GM12878 (cell line): ENCODE data around the gene CABP7. TPM values are rescaled to one million over a fixed set of nuclear protein-coding genes. Genes with fewer than 3 reads are reported as not detected.

Experiments used
- ATAC-seq: fragments of 200-7000 bp; cut with Tn5 transposase; 3 replicates; pipeline ENCODE4 v1.9.1; 2020; ENCODE audit warnings: mild to moderate bottlenecking, moderate library complexity
- BruUV-seq: library from RNA; stranded (reverse); fragments of 400-500 nt; replicated peaks from 2 replicates; lab custom pipeline; 2021; lab: Mats Ljungman, UMichigan
- CTCF ChIA-PET: fragments of 300-600 bp; sonication (Branson Sonifier 250); formaldehyde crosslinking; extraction: SDS; loops from one replicate; lab custom pipeline; 2021; ENCODE audit warnings: inconsistent platforms; lab: Yijun Ruan, JAX
- POLR2A ChIA-PET: fragments of 350-600 bp; formaldehyde crosslinking; extraction: SDS; loops from one replicate; lab custom pipeline; 2021; ENCODE audit warnings: inconsistent platforms; lab: Charles Lee
- RAD21 ChIA-PET: fragments of 300-600 bp; sonication (Branson Sonifier 250); formaldehyde crosslinking; loops from one replicate; lab custom pipeline; 2023; ENCODE audit warnings: antibody characterized with exemption; ENCODE audit not compliant: unreplicated experiment; lab: Charles Lee
- SMC1A ChIA-PET: fragments of 300-600 bp; sonication (Branson Sonifier 250); formaldehyde crosslinking; loops from one replicate; lab custom pipeline; 2023; ENCODE audit not compliant: unreplicated experiment, uncharacterized antibody; lab: Charles Lee
- DNase-seq: peaks from one replicate; pipeline ENCODE4 v3.0.0-alpha.2; 2011; ENCODE audit warnings: low read depth, low spot score
- FAIRE-seq: peaks from 3 replicates; lab custom pipeline; 2011; peaks lifted over from hg19 to GRCh38; lab: Jason Lieb, UNC
- H2AFZ ChIP-seq: 2 replicates; pipeline ENCODE4 v1.6.0; 2011; ENCODE audit warnings: low read depth, low read length, control low read depth; ENCODE audit not compliant: control insufficient read depth
- H3K27ac ChIP-seq: 2 replicates; pipeline ENCODE4 v1.5.1; 2011; ENCODE audit warnings: control low read depth; ENCODE audit not compliant: control insufficient read depth, insufficient read depth
- H3K27me3 ChIP-seq, 2 experiments: replicated peaks in 1 of 2; 2 replicates each; pipeline versions ENCODE4 v1.6.0 to v1.6.1; 2011; ENCODE audit warnings: low read length in 1 of 2; ENCODE audit not compliant: control insufficient read depth in 2 of 2, insufficient read depth in 2 of 2
- H3K36me3 ChIP-seq, 2 experiments: 2 replicates each; pipeline ENCODE4 v1.5.1; 2011; ENCODE audit warnings: low read length in 1 of 2; ENCODE audit not compliant: control insufficient read depth in 2 of 2, insufficient read depth in 2 of 2
- H3K4me1 ChIP-seq: 2 replicates; pipeline ENCODE4 v1.6.1; 2011; ENCODE audit warnings: mild to moderate bottlenecking, low read length, moderate library complexity, mixed read lengths; ENCODE audit not compliant: control insufficient read depth, insufficient read depth
- H3K4me2 ChIP-seq: 2 replicates; pipeline ENCODE4 v1.6.0; 2011; ENCODE audit warnings: control low read depth; ENCODE audit not compliant: control insufficient read depth, insufficient read depth
- H3K4me3 ChIP-seq: fragments of 200-600 bp; sonication (generic); 2 replicates; pipeline ENCODE4 v1.5.1; 2016
- H3K79me2 ChIP-seq: 2 replicates; pipeline ENCODE4 v1.6.0; 2011; ENCODE audit warnings: low read length; ENCODE audit not compliant: control insufficient read depth, insufficient read depth
- H3K9ac ChIP-seq: 2 replicates; pipeline ENCODE4 v1.8.0; 2011; ENCODE audit warnings: low read length, control low read depth, mixed read lengths; ENCODE audit not compliant: control insufficient read depth, insufficient read depth
- H3K9me3 ChIP-seq: replicated peaks from 3 replicates; pipeline ENCODE4 v1.5.1; 2011; ENCODE audit warnings: mild to moderate bottlenecking, low read length; ENCODE audit not compliant: control insufficient read depth, insufficient read depth
- H4K20me1 ChIP-seq: 2 replicates; pipeline ENCODE4 v1.6.0; 2011; ENCODE audit not compliant: control insufficient read depth, insufficient read depth
- NR2C1 ChIP-seq: fragments of 450-650 bp; IDR thresholded peaks from 2 replicates; pipeline ENCODE4 v1.6.1; 2017; ENCODE audit warnings: antibody characterized with exemption, mild to moderate bottlenecking, moderate library complexity
- NR2F1 ChIP-seq: fragments of 450-650 bp; conservative IDR thresholded peaks from 2 replicates; pipeline ENCODE4 v1.6.1; 2017; ENCODE audit warnings: mild to moderate bottlenecking
- SPI1 ChIP-seq: IDR thresholded peaks from 2 replicates; pipeline ENCODE4 v1.6.1; 2011; ENCODE audit warnings: low read depth, mild to moderate bottlenecking, low read length, moderate library complexity, borderline replicate concordance; ENCODE audit not compliant: insufficient read depth
- SREBF2 ChIP-seq: IDR thresholded peaks from 2 replicates; pipeline ENCODE4 v1.6.1; 2012; ENCODE audit warnings: mild to moderate bottlenecking, low read length
- TCF3 ChIP-seq: IDR thresholded peaks from 2 replicates; pipeline ENCODE4 v1.6.1; 2012; ENCODE audit warnings: low read depth, mild to moderate bottlenecking, low read length, borderline replicate concordance; ENCODE audit not compliant: insufficient read depth
- WGBS: methylation state at CpG from one replicate; pipeline ENCODE4 v1.1.6; 2016; ENCODE audit warnings: low lambda C conversion rate; ENCODE audit not compliant: insufficient replicate concordance, insufficient coverage; ENCODE audit errors: missing lambda C conversion rate; 5-methylcytosine and 5-hydroxymethylcytosine counted together
- in situ Hi-C: fragments of 300-500 bp; cut with MboI; formaldehyde crosslinking; loops from 9 replicates; pipeline ENCODE4 v1.14.3; 2018; ENCODE audit warnings: mixed read lengths
- intact Hi-C: fragments of 100-400 bp; cut with micrococcal nuclease; formaldehyde crosslinking; loops from one replicate; pipeline ENCODE4 v1.14.2; 2022; ENCODE audit not compliant: unreplicated experiment
- polyA plus RNA-seq, 11 experiments: library from polyadenylated mRNA; depleted of rRNA in 4 of 11; unstranded in 6 of 11; stranded (reverse) in 5 of 11; fragments of >200 nt; fragmentation: Nextera tagmentation in 4 of 11; fragmentation: Illumina TruSeq in 1 of 11; extraction: Ambion mirVana in 4 of 11; extraction: Trizol in 1 of 11; gene quantifications; 1 replicate in 1 of 11; 2 replicates in 10 of 11; pipeline versions ENCODE4 v1.2.1 to v1.2.3, GENCODE V29; 2011 to 2016; ENCODE audit warnings: inconsistent platforms in 2 of 11, missing spikeins in 2 of 11, low read depth in 1 of 11
- total RNA-seq, 4 experiments: library from RNA; depleted of rRNA in 3 of 4; stranded (reverse); fragments of >200 nt in 3 of 4; fragmentation: Illumina TruSeq in 1 of 4; extraction: Trizol in 1 of 4; gene quantifications; 2 replicates each; pipeline versions ENCODE4 v1.2.1 to v1.2.3, GENCODE V29; 2013 to 2021
- TF ChIP-seq, protein P1 (sequence below): fragments of 450-650 bp; IDR thresholded peaks from 2 replicates; pipeline ENCODE4 v1.6.1; 2018; ENCODE audit warnings: mild to moderate bottlenecking, low read depth, moderate library complexity; ENCODE audit not compliant: partially characterized antibody

Gene CABP7
- total and polyA plus RNA-seq, 10 of the 15 experiments (the other 5 are each of a cell fraction or from before 2014, with no cell fraction given) = 0.02 to 0.18 (median 0.05) TPM; not detected in 5

DNA sequence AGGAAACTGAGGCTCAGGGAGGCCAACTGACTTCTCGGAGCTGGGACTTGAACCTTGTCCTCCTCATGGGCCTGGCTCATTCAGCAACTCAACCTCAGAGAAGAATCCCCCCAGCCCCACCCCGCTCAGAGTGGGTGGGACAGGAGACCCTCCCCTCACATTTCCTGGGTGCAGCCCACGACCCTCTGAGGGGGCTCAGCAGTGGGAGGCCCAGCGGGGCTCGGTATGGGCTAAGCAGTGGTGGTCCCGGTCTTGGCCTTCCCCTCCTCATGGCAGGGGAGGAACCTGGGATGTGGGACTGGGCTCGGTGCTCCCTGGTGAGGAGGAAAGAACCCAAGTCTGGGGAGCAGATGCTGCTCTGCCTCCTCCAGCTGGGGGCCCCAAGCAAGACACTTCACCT, 14.2 kb upstream of the CABP7 start (continued):
- TF ChIP-seq TCF3 = no peak
- TF ChIP-seq NR2F1 = no peak
- TF ChIP-seq, protein P1, sequence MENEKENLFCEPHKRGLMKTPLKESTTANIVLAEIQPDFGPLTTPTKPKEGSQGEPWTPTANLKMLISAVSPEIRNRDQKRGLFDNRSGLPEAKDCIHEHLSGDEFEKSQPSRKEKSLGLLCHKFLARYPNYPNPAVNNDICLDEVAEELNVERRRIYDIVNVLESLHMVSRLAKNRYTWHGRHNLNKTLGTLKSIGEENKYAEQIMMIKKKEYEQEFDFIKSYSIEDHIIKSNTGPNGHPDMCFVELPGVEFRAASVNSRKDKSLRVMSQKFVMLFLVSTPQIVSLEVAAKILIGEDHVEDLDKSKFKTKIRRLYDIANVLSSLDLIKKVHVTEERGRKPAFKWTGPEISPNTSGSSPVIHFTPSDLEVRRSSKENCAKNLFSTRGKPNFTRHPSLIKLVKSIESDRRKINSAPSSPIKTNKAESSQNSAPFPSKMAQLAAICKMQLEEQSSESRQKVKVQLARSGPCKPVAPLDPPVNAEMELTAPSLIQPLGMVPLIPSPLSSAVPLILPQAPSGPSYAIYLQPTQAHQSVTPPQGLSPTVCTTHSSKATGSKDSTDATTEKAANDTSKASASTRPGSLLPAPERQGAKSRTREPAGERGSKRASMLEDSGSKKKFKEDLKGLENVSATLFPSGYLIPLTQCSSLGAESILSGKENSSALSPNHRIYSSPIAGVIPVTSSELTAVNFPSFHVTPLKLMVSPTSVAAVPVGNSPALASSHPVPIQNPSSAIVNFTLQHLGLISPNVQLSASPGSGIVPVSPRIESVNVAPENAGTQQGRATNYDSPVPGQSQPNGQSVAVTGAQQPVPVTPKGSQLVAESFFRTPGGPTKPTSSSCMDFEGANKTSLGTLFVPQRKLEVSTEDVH = no peak
- no peak for TF ChIP-seq NR2C1
- no peak for TF ChIP-seq SPI1

DNA sequence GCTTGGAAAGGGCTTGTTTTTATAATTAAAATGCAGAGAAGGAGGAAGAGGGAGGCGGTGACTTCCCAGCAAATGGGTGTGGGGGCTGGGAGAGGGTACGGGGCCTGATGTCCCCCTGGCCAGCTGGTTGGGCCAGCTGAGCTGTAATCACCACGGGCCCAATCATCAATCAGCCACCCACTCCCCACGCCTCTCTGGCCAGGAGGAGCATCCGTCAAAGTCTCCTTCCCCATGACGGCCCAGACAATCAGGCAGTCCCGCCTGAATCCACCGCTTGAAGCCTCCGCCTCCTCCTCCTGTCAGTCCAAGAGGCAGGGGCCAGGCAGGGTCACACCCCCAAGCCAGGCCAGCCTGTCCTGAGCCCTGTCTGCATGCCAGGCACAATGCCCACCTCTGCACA, 13.3 kb upstream of the CABP7 start:
- SMC1A ChIA-PET = no interaction called here

More for the DNA sequence above, 13.3 kb upstream of the CABP7 start:
- H3K9ac ChIP-seq = no peak overlapping the region
- H3K27me3 ChIP-seq = no peaks in the 10 kb centered on the region
- H3K9me3 ChIP-seq = no peaks in the 10 kb centered on the region
- in situ Hi-C loops = no loop called here
- BruUV-seq = no TSS peak
- H2AFZ ChIP-seq = no peak overlapping the region
- H3K36me3 ChIP-seq = no peaks in the 10 kb centered on the region
- no peak for TF ChIP-seq SREBF2
- H3K4me1 ChIP-seq = 0 out of 2 replicates have a peak, but pooled peaks cover 3% of the 10 kb centered on the region
- ChIA-PET CTCF (interaction anchor here (0.7 kb wide), 1 partner anchor 11 kb away, joined by 3 read pairs; no protein-coding TSS in a partner anchor), POLR2A (no interaction called here), RAD21 (no interaction called here)
- H3K27ac ChIP-seq = no peak overlapping the region
- intact Hi-C loops = no loop called here
- no peaks in the 10 kb centered on the region for H4K20me1 ChIP-seq
- H3K79me2 ChIP-seq = no peaks in the 10 kb centered on the region
- no peak overlapping the region for H3K4me3 ChIP-seq
- WGBS = 45% methylated on average over 8 of the region's 9 CpGs
- ATAC-seq = no peak
- DNase-seq = no peak
- no peak for FAIRE-seq
- no peak overlapping the region for H3K4me2 ChIP-seq
